Esophagus squamous epithelium (tissue), 4 donors: ENCODE results near the gene PROX2.

Experiments used
- POLR2A ChIP-seq, 4 donors: fragments of 450-650 bp; IDR thresholded peaks; one replicate each; pipeline ENCODE4 v1.6.1; 2017; ENCODE audit warnings: antibody characterized with exemption in 4 of 4, mild to moderate bottlenecking in 4 of 4, moderate library complexity in 3 of 4
- TF ChIP-seq, protein P1 (sequence below), 6 experiments: fragments of 450-650 bp in 4 of 6; fragments of 200-600 bp in 2 of 6; sonication (generic) in 2 of 6; IDR thresholded peaks; one replicate each; pipeline ENCODE4 v1.5.1; 2016 to 2019; ENCODE audit warnings: antibody characterized with exemption in 6 of 6, mild to moderate bottlenecking in 4 of 6, moderate library complexity in 4 of 6

DNA sequence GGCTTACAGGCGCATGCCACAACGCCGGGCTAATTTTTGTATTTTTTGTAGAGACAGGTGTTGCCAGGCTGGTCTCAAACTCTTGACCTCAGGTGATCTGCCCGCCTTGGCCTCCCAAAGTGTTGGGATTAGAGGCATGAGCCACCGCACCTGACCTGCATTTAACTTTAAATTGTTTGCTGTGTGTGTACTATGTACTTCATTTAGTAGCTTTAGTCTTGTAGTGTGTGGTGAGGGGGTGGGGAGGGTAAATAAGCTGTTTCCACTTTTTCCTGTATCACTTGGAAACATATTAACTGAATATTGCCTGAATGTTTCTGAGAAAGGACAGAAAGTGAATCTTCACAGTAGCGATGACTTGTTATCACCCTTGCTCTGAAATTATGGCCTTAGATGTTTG lies 14.3 kb upstream of the PROX2 start:
- TF ChIP-seq, protein P1, sequence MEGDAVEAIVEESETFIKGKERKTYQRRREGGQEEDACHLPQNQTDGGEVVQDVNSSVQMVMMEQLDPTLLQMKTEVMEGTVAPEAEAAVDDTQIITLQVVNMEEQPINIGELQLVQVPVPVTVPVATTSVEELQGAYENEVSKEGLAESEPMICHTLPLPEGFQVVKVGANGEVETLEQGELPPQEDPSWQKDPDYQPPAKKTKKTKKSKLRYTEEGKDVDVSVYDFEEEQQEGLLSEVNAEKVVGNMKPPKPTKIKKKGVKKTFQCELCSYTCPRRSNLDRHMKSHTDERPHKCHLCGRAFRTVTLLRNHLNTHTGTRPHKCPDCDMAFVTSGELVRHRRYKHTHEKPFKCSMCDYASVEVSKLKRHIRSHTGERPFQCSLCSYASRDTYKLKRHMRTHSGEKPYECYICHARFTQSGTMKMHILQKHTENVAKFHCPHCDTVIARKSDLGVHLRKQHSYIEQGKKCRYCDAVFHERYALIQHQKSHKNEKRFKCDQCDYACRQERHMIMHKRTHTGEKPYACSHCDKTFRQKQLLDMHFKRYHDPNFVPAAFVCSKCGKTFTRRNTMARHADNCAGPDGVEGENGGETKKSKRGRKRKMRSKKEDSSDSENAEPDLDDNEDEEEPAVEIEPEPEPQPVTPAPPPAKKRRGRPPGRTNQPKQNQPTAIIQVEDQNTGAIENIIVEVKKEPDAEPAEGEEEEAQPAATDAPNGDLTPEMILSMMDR (IDR thresholded peaks at IDR 0.05), result no peak
- TF ChIP-seq POLR2A (IDR thresholded peaks at IDR 0.05), result no peak
